ENCODE results near the gene PLPPR2. TPM values are rescaled to one million over a fixed set of nuclear protein-coding genes. Genes with fewer than 3 reads are reported as not detected.
A peak's percentile ranks its signal among the peaks of the same experiment; 100 is the strongest.

Gene PLPPR2
- polyA plus RNA-seq, 3 donors, result 35.0 to 99.4 (median 45.5) TPM

- peak overlapping the region; percentile 64 to 83 for H3K4me3 Mint-ChIP-seq
- intact Hi-C loops (cut with micrococcal nuclease), result loop anchor here in 1 of 2 donors (2.0 to 10.0 kb wide), 3 partner anchors 15 to 241 kb away; partner anchors contain the start of genes RAB3D and SWSAP1
- 11% methylated on average over 4 of the region's 5 CpGs for WGBS (ENCODE audit: insufficient coverage)
Measured at GRCh38 chr19:11323601-11324078, 31.6 kb upstream of the PLPPR2 start.

More at GRCh38 chr19:11323601-11324078, 31.6 kb upstream of the PLPPR2 start:
- H3K9ac ChIP-seq (ENCODE audit: insufficient read depth, low read length, poor library complexity, severe bottlenecking), result peak overlapping the region; percentile 66
- H3K27ac ChIP-seq (ENCODE audit: low read depth in 1 of 2, low read length in 2 of 2), result peak overlapping the region; percentile 94 to 97
- no peaks in the 10 kb centered on the region for H3K9me3 ChIP-seq (replicated peaks in 1 of 2; ENCODE audit: control insufficient read depth in 1 of 2, insufficient read depth in 1 of 2, low read length in 2 of 2)
- H3K4me1 Mint-ChIP-seq, result peaks cover 82% of the 10 kb centered on the region
- peaks cover 32 to 36% of the 10 kb centered on the region in 2 donors for H3K36me3 ChIP-seq (replicated peaks in 1 of 2; ENCODE audit: control insufficient read depth in 1 of 2, insufficient read depth in 2 of 2, low read length in 2 of 2)
- peaks cover 22 to 67% of the 10 kb centered on the region in 2 donors for H3K36me3 Mint-ChIP-seq
- H3K4me1 ChIP-seq (ENCODE audit: control insufficient read depth in 1 of 2, insufficient read depth in 2 of 2, low read length in 2 of 2), result peaks cover 77 to 86% of the 10 kb centered on the region in 2 donors
- peak overlapping the region; percentile 67 for H3K4me2 ChIP-seq (replicated peaks; ENCODE audit: extremely low read depth, low read length, poor library complexity, severe bottlenecking)
- no peak for TF ChIP-seq CTCF (IDR thresholded peaks at IDR 0.05)
- no peak for DNase-seq
- no peak overlapping the region for H2AFZ ChIP-seq (ENCODE audit: insufficient read depth, low read depth, low read length, poor library complexity, severe bottlenecking)
- no peaks in the 10 kb centered on the region for H3K27me3 ChIP-seq (ENCODE audit: control insufficient read depth in 2 of 2, insufficient read depth in 2 of 2, low read length in 2 of 2)
- H4K20me1 ChIP-seq (ENCODE audit: insufficient read depth, low read length), result no peaks in the 10 kb centered on the region
- peaks cover 0 to 5% (median 2%) of the 10 kb centered on the region in 7 donors for H3K9me3 Mint-ChIP-seq
- peaks cover 66% of the 10 kb centered on the region for H3K79me2 ChIP-seq (ENCODE audit: insufficient read depth, low read length)
- peak overlapping the region; percentile 91 to 99 (median 99) for H3K27ac Mint-ChIP-seq
- H3K4me3 ChIP-seq (replicated peaks in 1 of 3; ENCODE audit: low read depth in 2 of 3, low read length in 3 of 3), result peak overlapping the region in 2 of 3 experiments; percentile 15 to 77
- H3K27me3 Mint-ChIP-seq (ENCODE audit: low read depth in 3 of 3), result peaks cover 0 to 4% (median 0%) of the 10 kb centered on the region in 3 donors
